Natural killer cell (primary cell): ENCODE data around the gene CEBPB. TPM values are rescaled to one million over a fixed set of nuclear protein-coding genes. Genes with fewer than 3 reads are reported as not detected.

Experiments
- ATAC-seq, 3 donors: fragments of 150-1000 bp in 2 of 3; fragments of 200-7000 bp in 1 of 3; cut with Tn5 transposase; 1 replicate in 1 of 3; 2 replicates in 2 of 3; pipeline ENCODE4 v1.10.0; 2021; ENCODE audit warnings: mild to moderate bottlenecking in 2 of 3, moderate library complexity in 2 of 3
- DNase-seq, 2 donors: peaks; one replicate each; pipeline versions ENCODE4 v3.0.0 to v3.0.0-alpha.2; 2013 to 2021; ENCODE audit warnings: mixed read lengths in 1 of 2
- H3K27ac ChIP-seq: one replicate; pipeline ENCODE4 v1.5.1; 2013; ENCODE audit warnings: mild to moderate bottlenecking, low read length
- H3K27me3 ChIP-seq: one replicate; pipeline ENCODE4 v1.6.1; 2013; ENCODE audit warnings: low read length; ENCODE audit not compliant: control insufficient read depth, insufficient read depth
- H3K36me3 ChIP-seq: one replicate; pipeline ENCODE4 v1.6.1; 2013; ENCODE audit warnings: low read length; ENCODE audit not compliant: control insufficient read depth, insufficient read depth
- H3K4me1 ChIP-seq: one replicate; pipeline ENCODE4 v1.6.1; 2013; ENCODE audit warnings: low read length; ENCODE audit not compliant: control insufficient read depth, insufficient read depth
- H3K4me3 ChIP-seq: one replicate; pipeline ENCODE4 v1.5.1; 2013; ENCODE audit warnings: low read length
- H3K9me3 ChIP-seq: one replicate; pipeline ENCODE4 v1.6.1; 2013; ENCODE audit warnings: low read length; ENCODE audit not compliant: control insufficient read depth, insufficient read depth
- H3K27ac Mint-ChIP-seq, 2 donors: one replicate each; pipeline ENCODE4 v1.8.0; 2022; ENCODE audit warnings: mild to moderate bottlenecking in 2 of 2, mixed read lengths in 2 of 2, moderate library complexity in 1 of 2
- H3K27me3 Mint-ChIP-seq, 2 donors: one replicate each; pipeline ENCODE4 v1.8.0; 2022; ENCODE audit warnings: low read depth in 2 of 2, mixed read lengths in 2 of 2
- H3K36me3 Mint-ChIP-seq: one replicate; pipeline ENCODE4 v1.8.0; 2022; ENCODE audit warnings: mixed read lengths
- H3K4me1 Mint-ChIP-seq, 2 donors: one replicate each; pipeline ENCODE4 v1.8.0; 2022; ENCODE audit warnings: mixed read lengths in 2 of 2
- H3K4me3 Mint-ChIP-seq: one replicate; pipeline ENCODE4 v1.8.0; 2022; ENCODE audit warnings: mild to moderate bottlenecking, moderate library complexity, mixed read lengths
- H3K9me3 Mint-ChIP-seq, 2 donors: one replicate each; pipeline ENCODE4 v1.8.0; 2022; ENCODE audit warnings: mixed read lengths in 2 of 2
- CTCF ChIP-seq: fragments of 200-600 bp; IDR thresholded peaks from one replicate; pipeline ENCODE4 v1.8.0; 2022; ENCODE audit warnings: antibody characterized with exemption
- WGBS: methylation state at CpG from one replicate; pipeline ENCODE4 v1.1.7; 2013; ENCODE audit warnings: missing lambda C conversion rate; ENCODE audit not compliant: insufficient coverage; 5-methylcytosine and 5-hydroxymethylcytosine counted together
- intact Hi-C: fragments of 100-400 bp; cut with micrococcal nuclease; formaldehyde crosslinking; loops from one replicate; pipeline ENCODE4 v1.14.2; 2022
- total RNA-seq, 4 donors: library from RNA; stranded (reverse); fragments of 120-200 nt in 1 of 4; gene quantifications; one replicate each; pipeline versions ENCODE4 v1.2.3 to v1.2.4, GENCODE V29; 2013 to 2022

CEBPB gene
- total RNA-seq, 3 donors from 2014 or later (not counting 1 experiment from before 2014, with no cell fraction given), result 32.1 to 79.8 (median 68.2) TPM

- DNase-seq (peak; percentile 72 to 88), ATAC-seq (peak; percentile 62 to 65 (median 65))
- Mint-ChIP-seq H3K27me3 (no peaks in the 10 kb centered on the region), H3K4me3 (peak overlapping the region; percentile 94), H3K27ac (peak overlapping the region; percentile 88 to 94), H3K9me3 (no peaks in the 10 kb centered on the region), H3K4me1 (peaks cover 26 to 27% of the 10 kb centered on the region in 2 donors), H3K36me3 (no peaks in the 10 kb centered on the region)
- peaks cover 24% of the 10 kb centered on the region for H3K4me1 ChIP-seq
- H3K4me3 ChIP-seq, result peak overlapping the region; percentile 84
- peak overlapping the region; percentile 53 for H3K27ac ChIP-seq
- intact Hi-C loops, result no loop called here
- peaks cover 4% of the 10 kb centered on the region for H3K36me3 ChIP-seq
- no peak for TF ChIP-seq CTCF
- H3K27me3 ChIP-seq, result no peaks in the 10 kb centered on the region
- no peaks in the 10 kb centered on the region for H3K9me3 ChIP-seq
- 16% methylated on average over 23 of the region's 25 CpGs for WGBS
These were observed 2.0 kb downstream of the CEBPB start for GRCh38 chr20:50192364-50193198.

- no peaks in the 10 kb centered on the region for H3K27me3 ChIP-seq
- Mint-ChIP-seq H3K27me3 (no peaks in the 10 kb centered on the region), H3K27ac (peak overlapping the region; percentile 88 to 94), H3K4me3 (peak overlapping the region; percentile 94), H3K36me3 (no peaks in the 10 kb centered on the region), H3K4me1 (peaks cover 26 to 27% of the 10 kb centered on the region in 2 donors), H3K9me3 (no peaks in the 10 kb centered on the region)
- ATAC-seq, result no peak
- peaks cover 24% of the 10 kb centered on the region for H3K4me1 ChIP-seq
- WGBS, result 94% methylated on average over 8 of the region's 10 CpGs
- H3K4me3 ChIP-seq, result peak overlapping the region; percentile 84
- DNase-seq, result no peak
- H3K27ac ChIP-seq, result no peak overlapping the region
- intact Hi-C loops, result no loop called here
- H3K36me3 ChIP-seq, result peaks cover 4% of the 10 kb centered on the region
- TF ChIP-seq CTCF, result no peak
- H3K9me3 ChIP-seq, result no peaks in the 10 kb centered on the region
These were observed 2.7 kb downstream of the CEBPB start for GRCh38 chr20:50193199-50193835.

GRCh38 chr20:50193836-50194421 is 3.3 kb downstream of the CEBPB start:
- peak overlapping the region in 1 of 2 donors; percentile 94 for H3K27ac Mint-ChIP-seq
- H3K27me3 Mint-ChIP-seq, result no peaks in the 10 kb centered on the region
- H3K4me3 Mint-ChIP-seq, result peak overlapping the region; percentile 94
- no peaks in the 10 kb centered on the region for H3K9me3 Mint-ChIP-seq
- 91% methylated on average over 16 of the region's 16 CpGs for WGBS
- peaks cover 26 to 27% of the 10 kb centered on the region in 2 donors for H3K4me1 Mint-ChIP-seq
- DNase-seq (no peak), ATAC-seq (no peak)
- Histone ChIP-seq H3K36me3 (peaks cover 4% of the 10 kb centered on the region), H3K4me1 (peaks cover 24% of the 10 kb centered on the region), H3K27ac (no peak overlapping the region), H3K4me3 (no peak overlapping the region), H3K27me3 (no peaks in the 10 kb centered on the region), H3K9me3 (no peaks in the 10 kb centered on the region)
- intact Hi-C loops, result no loop called here
- TF ChIP-seq CTCF, result no peak
- H3K36me3 Mint-ChIP-seq, result no peaks in the 10 kb centered on the region
